ENCODE data around the gene METTL24.
"Not testable (repeated sequence)": the region's sequence is repeated elsewhere in the genome, so short reads cannot be mapped to it uniquely, and the experiment has no call there.

The METTL24 gene

GRCh38 chr6:110282412-110282811 is 75.7 kb downstream of the METTL24 start:
- H3K27ac ChIP-seq: no peak overlapping the region
- no peak for DNase-seq (ENCODE audit: low read depth, low spot score)

DNA sequence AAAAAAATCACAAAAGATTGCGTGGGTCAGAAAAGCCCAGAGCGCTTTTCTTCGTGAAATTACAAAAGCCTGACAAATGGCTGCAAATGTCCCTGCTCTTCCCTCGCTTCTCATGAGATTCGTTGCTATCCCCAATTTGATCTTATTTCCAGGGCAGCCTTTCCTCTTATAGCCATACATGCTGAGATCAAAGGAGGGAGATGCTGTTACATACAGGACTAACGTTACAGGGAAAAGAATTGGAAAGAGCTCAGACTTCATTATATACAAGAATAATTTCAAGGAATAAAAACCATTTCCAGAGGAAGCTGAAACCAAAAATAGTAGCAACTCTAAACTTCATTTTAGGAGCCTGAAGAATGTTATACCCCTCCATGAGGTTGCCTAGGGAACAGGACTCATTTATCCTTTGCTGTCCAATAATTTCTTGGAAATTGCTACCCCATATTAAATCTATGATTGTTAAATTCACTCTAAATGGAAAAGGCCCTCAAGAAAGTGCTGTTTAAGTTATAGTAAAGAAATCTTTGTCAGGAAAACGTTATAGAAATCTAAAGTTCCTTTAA is 81.0 kb downstream of the METTL24 start:
- no peak overlapping the region for H3K27ac ChIP-seq
- DNase-seq (ENCODE audit: low read depth, low spot score): no peak

- not testable (repeated sequence) for DNase-seq (ENCODE audit: low read depth, low spot score); H3K27ac ChIP-seq
Measured at GRCh38 chr6:110272781-110273180, 85.4 kb downstream of the METTL24 start.

DNA sequence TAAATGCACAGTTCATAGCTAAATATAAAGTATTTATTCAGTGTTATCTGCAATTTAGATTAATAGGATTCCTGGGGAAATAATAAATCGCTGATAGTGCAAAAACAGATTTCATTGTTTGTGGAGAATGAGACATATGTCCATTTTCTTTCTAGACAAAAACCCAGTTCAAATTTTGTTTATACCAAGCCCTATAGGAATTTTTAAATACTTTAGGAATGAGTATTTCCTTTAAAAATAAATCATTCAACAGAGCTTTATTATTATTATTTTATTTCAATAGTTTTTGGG is 86.5 kb downstream of the METTL24 start:
- no peak for DNase-seq (ENCODE audit: low read depth, low spot score)
- no peak overlapping the region for H3K27ac ChIP-seq

- H3K27ac ChIP-seq: no peak overlapping the region
- DNase-seq (ENCODE audit: low read depth, low spot score): no peak
Measured at GRCh38 chr6:110270165-110270564, 88.0 kb downstream of the METTL24 start.

- H3K27ac ChIP-seq: no peak overlapping the region
- DNase-seq (ENCODE audit: low read depth, low spot score): no peak
Measured at GRCh38 chr6:110269623-110270022, 88.5 kb downstream of the METTL24 start.

DNA sequence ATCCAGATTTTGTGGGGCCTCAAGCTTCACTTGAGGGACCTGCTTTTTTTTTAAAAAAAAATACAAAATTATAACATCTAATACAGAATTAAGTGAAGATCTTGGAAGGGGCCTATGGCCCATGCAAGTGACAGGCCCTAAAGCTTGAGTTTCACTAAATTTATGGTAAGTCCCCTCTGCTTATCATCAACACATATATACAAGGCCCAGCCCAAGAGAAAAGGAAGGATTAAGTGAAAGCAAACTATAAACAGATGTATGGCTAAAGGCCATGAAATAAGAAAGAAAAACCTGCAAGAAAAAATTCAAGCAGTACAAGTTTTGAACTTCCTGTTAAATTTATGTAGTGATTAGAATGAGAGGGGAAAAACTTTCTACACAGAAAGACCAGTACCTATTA is 91.2 kb downstream of the METTL24 start:
- no peak overlapping the region for H3K27ac ChIP-seq
- no peak for DNase-seq (ENCODE audit: low read depth, low spot score)

DNA sequence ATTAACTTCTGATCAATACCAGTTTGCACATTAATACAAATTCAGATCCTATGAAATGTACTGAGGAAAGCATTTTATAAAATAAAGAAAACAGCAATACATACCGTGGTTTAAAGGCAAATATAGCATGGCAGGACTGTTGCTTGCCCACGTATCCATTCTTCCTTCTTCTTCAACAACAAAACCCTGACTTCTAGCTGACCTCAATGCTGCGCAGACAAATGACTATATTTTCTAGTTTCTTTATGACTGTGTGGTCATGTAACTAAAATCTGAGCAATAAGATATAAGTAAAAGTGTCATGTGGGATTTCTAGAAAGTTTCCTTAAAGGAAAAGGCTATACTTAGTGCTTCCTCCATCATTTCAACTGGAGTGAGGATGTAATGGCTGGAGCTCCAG is 92.9 kb downstream of the METTL24 start:
- no peak overlapping the region for H3K27ac ChIP-seq
- DNase-seq (ENCODE audit: low read depth, low spot score): no peak

DNA sequence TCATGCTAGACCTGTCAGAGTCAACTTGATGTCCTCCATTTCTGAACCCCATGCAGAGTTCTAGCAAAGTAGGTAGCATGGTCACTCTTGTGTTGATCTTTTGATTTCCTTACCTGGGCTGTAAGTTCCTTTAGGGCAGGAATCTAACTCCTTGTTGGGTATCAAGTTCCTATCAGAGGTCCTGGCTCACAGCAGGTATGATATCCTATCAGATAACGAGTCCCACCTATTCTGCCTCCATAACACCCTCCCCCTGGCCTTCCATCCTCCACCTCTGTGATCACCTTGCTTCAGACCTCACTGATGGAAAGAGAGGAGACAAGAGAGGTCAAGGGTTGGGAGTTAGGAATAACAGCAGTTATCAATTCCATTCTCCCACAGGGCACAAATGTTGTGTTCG is 101.8 kb downstream of the METTL24 start:
- DNase-seq (ENCODE audit: low read depth, low spot score): no peak
- H3K27ac ChIP-seq: no peak overlapping the region

GRCh38 chr6:110255211-110255750 is 102.9 kb downstream of the METTL24 start:
- H3K27ac ChIP-seq: no peak overlapping the region
- DNase-seq (ENCODE audit: low read depth, low spot score): no peak

GRCh38 chr6:110250838-110251237 is 107.3 kb downstream of the METTL24 start:
- no peak overlapping the region for H3K27ac ChIP-seq
- DNase-seq (ENCODE audit: low read depth, low spot score): no peak

- DNase-seq (ENCODE audit: low read depth, low spot score): no peak
- no peak overlapping the region for H3K27ac ChIP-seq
Measured at GRCh38 chr6:110250058-110250457, 108.1 kb downstream of the METTL24 start.

DNA sequence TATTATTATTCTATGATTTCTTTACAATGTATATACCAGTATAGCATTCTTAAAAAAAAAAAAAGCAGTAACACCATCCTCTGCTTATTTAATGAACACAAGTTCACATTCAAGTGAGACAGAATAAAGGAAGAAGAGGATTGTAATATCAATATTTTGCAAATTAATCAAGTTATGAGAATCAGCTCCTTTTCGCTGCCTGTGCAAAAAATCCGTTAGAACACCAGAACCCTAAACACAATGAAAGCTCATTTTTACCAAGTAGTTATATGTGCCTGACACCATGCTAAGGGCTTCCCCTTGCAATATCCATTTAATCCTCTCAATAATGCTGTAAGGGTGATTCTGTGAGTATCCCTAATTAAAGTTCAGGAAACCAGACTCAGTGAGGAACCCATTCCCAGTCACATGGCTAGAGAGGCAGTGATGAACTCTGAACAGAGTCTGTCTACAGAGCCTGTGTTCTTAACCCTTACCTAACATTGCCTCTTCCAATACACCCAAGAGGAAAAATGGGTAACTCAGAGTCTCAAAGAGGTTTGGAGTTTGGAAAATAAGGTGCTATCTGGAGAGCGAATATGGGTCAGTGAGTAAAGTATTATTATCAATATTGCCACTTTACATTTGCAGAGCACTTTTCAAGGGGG is 111.1 kb downstream of the METTL24 start:
- H3K27ac ChIP-seq: no peak overlapping the region
- DNase-seq (ENCODE audit: low read depth, low spot score): no peak

GRCh38 chr6:110246378-110246777 is 111.8 kb downstream of the METTL24 start:
- H3K27ac ChIP-seq: no peak overlapping the region
- no peak for DNase-seq (ENCODE audit: low read depth, low spot score)

DNA sequence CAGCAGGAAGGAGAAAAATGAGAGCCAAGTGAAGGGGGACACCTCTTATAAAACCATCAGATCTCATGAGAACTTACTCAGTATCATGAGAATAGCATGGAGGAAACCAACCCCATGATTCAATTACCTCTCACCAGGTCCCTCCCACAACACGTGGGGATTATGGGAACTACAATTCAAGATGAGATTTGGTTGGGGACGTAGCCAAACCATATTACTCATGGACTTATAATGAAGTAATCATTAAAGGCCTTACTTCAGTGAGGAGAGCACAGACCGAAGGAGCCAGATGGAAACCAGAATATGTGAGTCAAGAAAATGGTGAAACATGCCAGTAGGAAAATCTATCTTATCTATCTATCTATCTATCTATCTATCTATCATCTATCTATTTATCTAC is 113.5 kb downstream of the METTL24 start:
- not testable (repeated sequence) for DNase-seq (ENCODE audit: low read depth, low spot score); H3K27ac ChIP-seq

- DNase-seq (ENCODE audit: low read depth, low spot score): no peak
- no peak overlapping the region for H3K27ac ChIP-seq
Measured at GRCh38 chr6:110239526-110240274, 118.4 kb downstream of the METTL24 start.

DNA sequence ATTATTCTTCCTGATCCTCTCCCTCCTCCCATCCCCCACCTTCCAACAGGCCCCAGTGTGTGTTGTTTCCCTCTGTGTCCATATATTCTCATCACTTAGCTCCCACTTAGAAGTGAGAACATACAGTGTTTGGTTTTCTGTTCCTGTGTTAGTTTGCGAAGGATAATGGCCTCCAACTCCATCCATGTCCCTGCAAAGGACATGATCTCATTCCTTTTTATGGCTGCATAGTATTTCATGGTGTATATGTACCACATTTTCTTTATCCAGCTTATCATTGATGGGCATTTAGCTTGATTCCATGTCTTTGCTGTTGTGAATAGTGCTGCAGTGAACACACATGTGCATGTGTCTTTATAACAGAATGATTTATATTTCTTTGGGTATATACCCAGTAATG is 122.1 kb downstream of the METTL24 start:
- not testable (repeated sequence) for DNase-seq (ENCODE audit: low read depth, low spot score)

GRCh38 chr6:110233770-110234374 is 124.3 kb downstream of the METTL24 start:
- H3K27ac ChIP-seq: no peak overlapping the region
- no peak for DNase-seq (ENCODE audit: low read depth, low spot score)

More for the DNA sequence above, 122.1 kb downstream of the METTL24 start:
- H3K27ac ChIP-seq: not testable (repeated sequence)

DNA sequence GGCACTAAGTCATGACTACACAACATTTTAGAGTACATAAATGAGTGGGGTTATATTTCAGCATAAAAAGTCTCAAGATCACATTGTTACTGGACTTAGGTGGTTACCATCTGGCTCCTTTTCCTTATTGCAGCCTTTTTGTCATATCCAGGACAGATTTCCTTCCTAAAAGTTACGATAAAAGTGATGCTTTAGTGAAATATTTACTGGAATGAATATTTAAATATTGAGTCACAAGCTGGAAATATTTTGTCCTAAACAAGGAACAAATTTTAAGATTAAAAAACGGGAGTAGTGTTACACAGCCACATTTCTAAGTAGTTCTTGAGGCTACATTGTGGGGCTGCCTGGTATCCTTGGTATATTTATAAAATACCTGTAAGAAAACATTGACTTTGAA is 125.7 kb downstream of the METTL24 start:
- no peak for DNase-seq (ENCODE audit: low read depth, low spot score)
- H3K27ac ChIP-seq: no peak overlapping the region

GRCh38 chr6:110226261-110226660 is 131.9 kb downstream of the METTL24 start:
- no peak overlapping the region for H3K27ac ChIP-seq
- DNase-seq (ENCODE audit: low read depth, low spot score): no peak

DNA sequence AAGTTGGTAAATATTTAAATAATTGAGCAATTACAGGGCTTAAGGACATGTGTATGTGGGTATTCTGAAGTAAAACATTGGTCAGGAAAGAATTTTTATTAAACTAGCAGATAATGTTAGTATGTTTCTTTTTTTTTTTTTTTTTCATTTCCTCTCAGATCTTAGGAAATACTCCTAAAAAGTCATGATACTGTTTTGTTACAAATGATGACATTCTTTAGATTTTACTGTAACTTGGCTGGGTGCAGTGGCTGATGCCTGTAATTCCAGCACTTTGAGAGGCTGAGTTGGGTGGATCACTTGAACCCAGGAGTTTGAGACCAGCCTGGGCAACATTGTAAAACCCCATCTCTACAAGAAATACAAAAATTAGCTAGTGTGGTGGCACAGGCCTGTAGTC is 136.4 kb downstream of the METTL24 start:
- DNase-seq (ENCODE audit: low read depth, low spot score): no peak

More for the DNA sequence above, 136.4 kb downstream of the METTL24 start:
- H3K27ac ChIP-seq: no peak overlapping the region

All from epithelial cell of prostate (primary cell).